Measurements from ENCODE around the gene RHOT2.

The RHOT2 gene

GRCh38 chr16:672851-673250 lies 4.9 kb downstream of the RHOT2 start:
- TF ChIP-seq CTCF (IDR thresholded peaks at IDR 0.05; ENCODE audit: low read length) (no peak), EZH2 (IDR thresholded peaks at IDR 0.05; ENCODE audit: borderline replicate concordance, low read length) (no peak)
- peaks cover 51% of the 10 kb centered on the region for H3K36me3 ChIP-seq (ENCODE audit: insufficient read depth, low read length)
- H3F3A ChIP-seq (ENCODE audit: insufficient read depth, low read length), result no peaks in the 10 kb centered on the region
- no peak overlapping the region for H3K4me2 ChIP-seq (ENCODE audit: low read length)
- H3K27me3 ChIP-seq (ENCODE audit: insufficient read depth, low read length), result no peaks in the 10 kb centered on the region
- peaks cover 20% of the 10 kb centered on the region for H3K4me1 ChIP-seq (ENCODE audit: insufficient read depth, low read length, severe bottlenecking)
- H3K79me2 ChIP-seq (ENCODE audit: insufficient read depth, low read length), result no peaks in the 10 kb centered on the region
- H3K9ac ChIP-seq (ENCODE audit: low read length), result no peak overlapping the region
- H3K9me3 ChIP-seq (ENCODE audit: low read length), result no peaks in the 10 kb centered on the region
- no peak overlapping the region for H3K27ac ChIP-seq (ENCODE audit: low read depth, low read length, poor library complexity, severe bottlenecking)
- no peak overlapping the region for H3K4me3 ChIP-seq (ENCODE audit: low read depth, low read length, poor library complexity, severe bottlenecking)
- H3K9me2 ChIP-seq (ENCODE audit: low read depth, low read length), result no peaks in the 10 kb centered on the region
- no peaks in the 10 kb centered on the region for H4K20me1 ChIP-seq (ENCODE audit: insufficient read depth, low read length)
- no peak overlapping the region for H2AFZ ChIP-seq (ENCODE audit: low read length)

- Histone ChIP-seq H3K27ac (ENCODE audit: low read depth, low read length, poor library complexity, severe bottlenecking) (no peak overlapping the region), H3K9me2 (ENCODE audit: low read depth, low read length) (no peaks in the 10 kb centered on the region), H3F3A (ENCODE audit: insufficient read depth, low read length) (no peaks in the 10 kb centered on the region), H2AFZ (ENCODE audit: low read length) (no peak overlapping the region), H3K4me3 (ENCODE audit: low read depth, low read length, poor library complexity, severe bottlenecking) (no peak overlapping the region), H3K9ac (ENCODE audit: low read length) (no peak overlapping the region), H3K4me1 (ENCODE audit: insufficient read depth, low read length, severe bottlenecking) (peaks cover 20% of the 10 kb centered on the region), H3K79me2 (ENCODE audit: insufficient read depth, low read length) (no peaks in the 10 kb centered on the region), H4K20me1 (ENCODE audit: insufficient read depth, low read length) (no peaks in the 10 kb centered on the region), H3K36me3 (ENCODE audit: insufficient read depth, low read length) (peaks cover 51% of the 10 kb centered on the region), H3K4me2 (ENCODE audit: low read length) (no peak overlapping the region), H3K9me3 (ENCODE audit: low read length) (no peaks in the 10 kb centered on the region), H3K27me3 (ENCODE audit: insufficient read depth, low read length) (no peaks in the 10 kb centered on the region)
- TF ChIP-seq EZH2 (IDR thresholded peaks at IDR 0.05; ENCODE audit: borderline replicate concordance, low read length) (no peak), CTCF (IDR thresholded peaks at IDR 0.05; ENCODE audit: low read length) (no peak)
Observed at GRCh38 chr16:673399-673991, 5.6 kb downstream of the RHOT2 start.

- no peak overlapping the region for H3K4me2 ChIP-seq (ENCODE audit: low read length)
- H3F3A ChIP-seq (ENCODE audit: insufficient read depth, low read length), result no peaks in the 10 kb centered on the region
- H3K9me2 ChIP-seq (ENCODE audit: low read depth, low read length), result no peaks in the 10 kb centered on the region
- H4K20me1 ChIP-seq (ENCODE audit: insufficient read depth, low read length), result no peaks in the 10 kb centered on the region
- H3K79me2 ChIP-seq (ENCODE audit: insufficient read depth, low read length), result no peaks in the 10 kb centered on the region
- H3K36me3 ChIP-seq (ENCODE audit: insufficient read depth, low read length), result peaks cover 51% of the 10 kb centered on the region
- no peak overlapping the region for H3K4me3 ChIP-seq (ENCODE audit: low read depth, low read length, poor library complexity, severe bottlenecking)
- H3K27me3 ChIP-seq (ENCODE audit: insufficient read depth, low read length), result no peaks in the 10 kb centered on the region
- TF ChIP-seq CTCF (IDR thresholded peaks at IDR 0.05; ENCODE audit: low read length) (no peak), EZH2 (IDR thresholded peaks at IDR 0.05; ENCODE audit: borderline replicate concordance, low read length) (no peak)
- no peak overlapping the region for H3K9ac ChIP-seq (ENCODE audit: low read length)
- H3K27ac ChIP-seq (ENCODE audit: low read depth, low read length, poor library complexity, severe bottlenecking), result no peak overlapping the region
- H3K9me3 ChIP-seq (ENCODE audit: low read length), result no peaks in the 10 kb centered on the region
- H3K4me1 ChIP-seq (ENCODE audit: insufficient read depth, low read length, severe bottlenecking), result peaks cover 13% of the 10 kb centered on the region
- no peak overlapping the region for H2AFZ ChIP-seq (ENCODE audit: low read length)
Observed at GRCh38 chr16:674214-674881, 6.4 kb downstream of the RHOT2 start.
